ENCODE data around the gene NOG.

The NOG gene

GRCh38 chr17:56593646-56594319 is at the start of gene NOG:
Gene NOG (plus strand): TSS chr17:56593699. CDS start chr17:56594224, 525 bp downstream.
- Mint-ChIP-seq H3K27me3 (ENCODE audit: low read depth) (peaks cover 74% of the 10 kb centered on the region), H3K4me1 (ENCODE audit: low read depth) (peaks cover 15% of the 10 kb centered on the region), H3K27ac (no peak within 1 kb of the TSS), H3K4me3 (peak within 1 kb of the TSS; percentile 76), H3K36me3 (ENCODE audit: low read depth) (no peaks in the 10 kb centered on the region), H3K9me3 (no peaks in the 10 kb centered on the region)
- DNase-seq (ENCODE audit: low spot score), result peak; percentile 23

DNA sequence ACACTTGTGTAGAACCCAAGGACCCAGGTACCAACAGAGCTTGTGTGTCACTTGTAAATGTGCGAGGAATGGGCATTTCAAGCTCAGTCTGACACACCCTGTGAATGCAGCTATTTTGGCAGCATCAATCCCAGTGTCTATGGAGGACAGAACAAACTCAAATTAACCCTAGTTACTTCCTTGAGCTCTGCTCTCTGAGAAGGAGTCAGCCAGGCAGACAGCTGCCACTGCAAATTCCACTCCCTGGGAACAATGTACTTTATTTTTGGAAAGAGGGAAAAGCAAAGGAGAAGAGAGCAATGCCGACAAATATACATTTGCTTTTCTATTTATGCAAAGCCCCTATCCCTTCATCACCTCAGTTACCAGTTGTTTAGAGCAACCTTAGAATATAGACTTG is 48.4 kb upstream of the NOG start:
- Mint-ChIP-seq H3K27ac (no peak overlapping the region), H3K27me3 (ENCODE audit: low read depth) (no peaks in the 10 kb centered on the region), H3K36me3 (ENCODE audit: low read depth) (no peaks in the 10 kb centered on the region), H3K9me3 (no peaks in the 10 kb centered on the region), H3K4me1 (ENCODE audit: low read depth) (no peaks in the 10 kb centered on the region), H3K4me3 (no peak overlapping the region)
- no peak for DNase-seq (ENCODE audit: low spot score)

GRCh38 chr17:56545930-56546329 is 47.6 kb upstream of the NOG start:
- no peaks in the 10 kb centered on the region for H3K9me3 Mint-ChIP-seq
- no peak overlapping the region for H3K27ac Mint-ChIP-seq
- DNase-seq (ENCODE audit: low spot score), result no peak
- H3K36me3 Mint-ChIP-seq (ENCODE audit: low read depth), result no peaks in the 10 kb centered on the region
- H3K4me3 Mint-ChIP-seq, result no peak overlapping the region
- no peaks in the 10 kb centered on the region for H3K4me1 Mint-ChIP-seq (ENCODE audit: low read depth)
- H3K27me3 Mint-ChIP-seq (ENCODE audit: low read depth), result no peaks in the 10 kb centered on the region

GRCh38 chr17:56548661-56549060 is 44.8 kb upstream of the NOG start:
- peaks cover 10% of the 10 kb centered on the region for H3K9me3 Mint-ChIP-seq
- no peaks in the 10 kb centered on the region for H3K27me3 Mint-ChIP-seq (ENCODE audit: low read depth)
- no peaks in the 10 kb centered on the region for H3K36me3 Mint-ChIP-seq (ENCODE audit: low read depth)

DNA sequence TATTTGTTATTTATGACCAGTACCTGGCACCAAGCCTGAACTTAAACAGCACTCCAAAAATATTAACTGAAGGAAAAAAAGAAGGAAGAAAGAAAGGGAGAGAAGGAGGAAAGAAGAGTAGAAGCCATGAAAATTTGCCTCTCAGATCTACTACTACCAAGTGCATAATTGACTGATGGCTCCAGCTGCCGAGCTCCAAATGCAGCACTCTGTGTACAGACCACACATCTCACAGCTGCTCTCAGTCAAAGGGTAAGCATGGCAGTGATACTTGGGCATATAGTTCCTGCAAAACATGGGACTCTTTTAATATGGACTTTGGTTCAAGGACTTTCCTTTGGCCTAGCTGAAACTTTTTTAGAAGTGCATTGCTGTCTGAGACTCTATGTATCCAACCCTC is 44.0 kb upstream of the NOG start:
- H3K9me3 Mint-ChIP-seq, result peaks cover 10% of the 10 kb centered on the region
- no peak overlapping the region for H3K4me3 Mint-ChIP-seq
- H3K4me1 Mint-ChIP-seq (ENCODE audit: low read depth), result no peaks in the 10 kb centered on the region
- no peak for DNase-seq (ENCODE audit: low spot score)
- no peaks in the 10 kb centered on the region for H3K27me3 Mint-ChIP-seq (ENCODE audit: low read depth)
- no peak overlapping the region for H3K27ac Mint-ChIP-seq
- H3K36me3 Mint-ChIP-seq (ENCODE audit: low read depth), result no peaks in the 10 kb centered on the region

More at GRCh38 chr17:56548661-56549060, 44.8 kb upstream of the NOG start:
- no peak overlapping the region for H3K4me3 Mint-ChIP-seq
- no peak overlapping the region for H3K27ac Mint-ChIP-seq
- H3K4me1 Mint-ChIP-seq (ENCODE audit: low read depth), result no peaks in the 10 kb centered on the region
- no peak for DNase-seq (ENCODE audit: low spot score)

- Mint-ChIP-seq H3K4me1 (ENCODE audit: low read depth) (no peaks in the 10 kb centered on the region), H3K9me3 (no peaks in the 10 kb centered on the region), H3K27ac (no peak overlapping the region), H3K27me3 (ENCODE audit: low read depth) (no peaks in the 10 kb centered on the region), H3K36me3 (ENCODE audit: low read depth) (no peaks in the 10 kb centered on the region), H3K4me3 (no peak overlapping the region)
- DNase-seq (ENCODE audit: low spot score), result no peak
Observed at GRCh38 chr17:56557682-56558081, 35.8 kb upstream of the NOG start.

GRCh38 chr17:56558088-56558487 is 35.4 kb upstream of the NOG start:
- no peaks in the 10 kb centered on the region for H3K9me3 Mint-ChIP-seq
- no peak overlapping the region for H3K27ac Mint-ChIP-seq
- DNase-seq (ENCODE audit: low spot score), result no peak
- no peaks in the 10 kb centered on the region for H3K36me3 Mint-ChIP-seq (ENCODE audit: low read depth)
- H3K4me3 Mint-ChIP-seq, result no peak overlapping the region
- H3K27me3 Mint-ChIP-seq (ENCODE audit: low read depth), result no peaks in the 10 kb centered on the region
- H3K4me1 Mint-ChIP-seq (ENCODE audit: low read depth), result no peaks in the 10 kb centered on the region

GRCh38 chr17:56570199-56570598 is 23.3 kb upstream of the NOG start:
- H3K27ac Mint-ChIP-seq, result no peak overlapping the region
- no peaks in the 10 kb centered on the region for H3K9me3 Mint-ChIP-seq
- no peaks in the 10 kb centered on the region for H3K27me3 Mint-ChIP-seq (ENCODE audit: low read depth)
- no peak for DNase-seq (ENCODE audit: low spot score)
- no peaks in the 10 kb centered on the region for H3K4me1 Mint-ChIP-seq (ENCODE audit: low read depth)
- H3K36me3 Mint-ChIP-seq (ENCODE audit: low read depth), result no peaks in the 10 kb centered on the region
- H3K4me3 Mint-ChIP-seq, result no peak overlapping the region

DNA sequence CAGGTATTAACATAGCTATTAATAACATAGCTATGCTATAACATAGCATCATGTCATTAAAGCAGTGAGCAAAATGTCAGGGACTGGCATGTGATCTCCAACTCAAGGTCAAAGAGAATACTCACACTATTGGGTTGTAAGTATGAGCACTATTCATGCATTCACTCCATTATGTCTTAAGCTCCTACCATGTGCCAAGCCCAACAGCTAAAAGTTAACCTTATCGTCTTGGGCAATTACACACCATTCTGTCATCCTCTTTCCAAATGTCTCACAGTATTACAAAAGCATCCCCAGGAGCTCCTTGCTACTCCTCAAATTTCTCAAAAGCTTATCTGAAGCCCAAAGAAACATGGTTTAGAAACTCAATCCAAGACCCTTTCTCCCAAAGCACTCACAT is 22.0 kb upstream of the NOG start:
- H3K27ac Mint-ChIP-seq, result no peak overlapping the region
- no peaks in the 10 kb centered on the region for H3K9me3 Mint-ChIP-seq
- H3K4me1 Mint-ChIP-seq (ENCODE audit: low read depth), result no peaks in the 10 kb centered on the region
- no peaks in the 10 kb centered on the region for H3K36me3 Mint-ChIP-seq (ENCODE audit: low read depth)
- DNase-seq (ENCODE audit: low spot score), result no peak
- H3K4me3 Mint-ChIP-seq, result no peak overlapping the region
- H3K27me3 Mint-ChIP-seq (ENCODE audit: low read depth), result no peaks in the 10 kb centered on the region

DNA sequence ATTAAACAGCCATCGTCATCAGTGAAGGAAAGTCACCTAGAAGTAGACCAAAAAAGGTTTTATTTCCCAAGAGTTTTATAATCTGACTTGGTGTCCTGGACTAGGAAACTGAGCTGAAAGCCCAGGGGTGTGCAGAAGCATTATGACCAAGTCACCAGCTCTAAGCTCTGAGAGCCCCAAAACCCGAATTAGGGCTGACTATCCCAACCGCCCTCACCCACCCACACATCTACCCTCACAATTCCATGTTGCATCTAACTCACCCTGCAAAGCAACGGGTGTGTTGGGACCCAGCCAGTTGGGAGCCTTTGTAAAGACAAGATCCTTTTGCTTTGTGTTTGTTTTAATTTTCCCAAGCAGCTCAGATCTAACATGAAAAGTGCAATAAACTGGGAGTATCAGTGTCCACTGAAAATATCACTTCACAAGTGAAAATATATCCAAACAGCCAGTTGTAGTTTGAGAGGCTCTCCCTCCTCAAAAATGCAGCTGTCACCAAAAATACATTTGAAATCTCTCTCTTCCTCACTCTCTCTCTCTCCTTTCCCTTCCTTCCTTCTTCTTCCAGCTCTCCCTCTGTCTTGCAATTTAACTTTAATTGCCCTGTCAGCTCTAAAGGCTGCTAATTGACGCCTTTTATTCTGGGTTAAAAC is 16.2 kb upstream of the NOG start:
- Mint-ChIP-seq H3K36me3 (ENCODE audit: low read depth) (no peaks in the 10 kb centered on the region), H3K9me3 (no peaks in the 10 kb centered on the region), H3K4me3 (no peak overlapping the region), H3K27ac (no peak overlapping the region), H3K27me3 (ENCODE audit: low read depth) (peaks cover 10% of the 10 kb centered on the region), H3K4me1 (ENCODE audit: low read depth) (no peaks in the 10 kb centered on the region)
- no peak for DNase-seq (ENCODE audit: low spot score)

- no peak for DNase-seq (ENCODE audit: low spot score)
- no peak overlapping the region for H3K27ac Mint-ChIP-seq
- peaks cover 12% of the 10 kb centered on the region for H3K27me3 Mint-ChIP-seq (ENCODE audit: low read depth)
- H3K4me3 Mint-ChIP-seq, result no peak overlapping the region
- no peaks in the 10 kb centered on the region for H3K36me3 Mint-ChIP-seq (ENCODE audit: low read depth)
- no peaks in the 10 kb centered on the region for H3K4me1 Mint-ChIP-seq (ENCODE audit: low read depth)
- H3K9me3 Mint-ChIP-seq, result no peaks in the 10 kb centered on the region
Observed at GRCh38 chr17:56577843-56578204, 15.7 kb upstream of the NOG start.

GRCh38 chr17:56581635-56582627 is 11.6 kb upstream of the NOG start:
- Mint-ChIP-seq H3K9me3 (no peaks in the 10 kb centered on the region), H3K27me3 (ENCODE audit: low read depth) (peaks cover 22% of the 10 kb centered on the region), H3K36me3 (ENCODE audit: low read depth) (no peaks in the 10 kb centered on the region), H3K27ac (no peak overlapping the region), H3K4me1 (ENCODE audit: low read depth) (no peaks in the 10 kb centered on the region), H3K4me3 (no peak overlapping the region)
- DNase-seq (ENCODE audit: low spot score), result no peak

DNA sequence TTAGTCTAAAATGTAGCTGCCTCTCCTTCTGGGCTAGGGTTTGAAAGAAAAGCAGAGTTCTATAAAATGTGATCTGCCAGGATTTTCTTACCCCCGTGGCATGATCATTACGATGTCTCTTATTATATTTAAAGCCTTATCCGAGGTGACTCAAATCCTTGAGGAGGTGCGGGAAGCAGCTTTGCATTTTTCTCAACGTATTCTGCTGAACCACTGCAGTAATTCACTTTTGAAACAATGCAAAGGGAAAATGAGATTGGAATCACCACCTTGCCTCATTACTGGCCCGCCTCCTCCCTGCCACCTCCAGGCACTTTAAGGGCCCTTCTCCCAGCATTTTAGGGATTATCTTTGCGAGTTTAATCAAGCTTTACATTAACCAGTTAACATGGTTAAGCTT is 9.7 kb upstream of the NOG start:
- H3K36me3 Mint-ChIP-seq (ENCODE audit: low read depth), result no peaks in the 10 kb centered on the region
- no peak overlapping the region for H3K4me3 Mint-ChIP-seq
- H3K9me3 Mint-ChIP-seq, result no peaks in the 10 kb centered on the region
- no peak overlapping the region for H3K27ac Mint-ChIP-seq
- H3K4me1 Mint-ChIP-seq (ENCODE audit: low read depth), result no peaks in the 10 kb centered on the region
- peaks cover 19% of the 10 kb centered on the region for H3K27me3 Mint-ChIP-seq (ENCODE audit: low read depth)
- no peak for DNase-seq (ENCODE audit: low spot score)

GRCh38 chr17:56587298-56587697 is 6.2 kb upstream of the NOG start:
- no peaks in the 10 kb centered on the region for H3K9me3 Mint-ChIP-seq
- H3K4me1 Mint-ChIP-seq (ENCODE audit: low read depth), result no peaks in the 10 kb centered on the region
- H3K27me3 Mint-ChIP-seq (ENCODE audit: low read depth), result peaks cover 49% of the 10 kb centered on the region
- no peak for DNase-seq (ENCODE audit: low spot score)
- H3K27ac Mint-ChIP-seq, result no peak overlapping the region
- no peaks in the 10 kb centered on the region for H3K36me3 Mint-ChIP-seq (ENCODE audit: low read depth)
- no peak overlapping the region for H3K4me3 Mint-ChIP-seq
